C4-2B (cell line): ENCODE results near the gene EFNB3.
A peak's percentile ranks its signal among the peaks of the same experiment; 100 is the strongest.

Source experiments
- H3K27ac ChIP-seq: fragments of 450-650 bp; 2 replicates; pipeline ENCODE4 v1.5.1; 2017
- ZFX ChIP-seq: fragments of 450-650 bp; IDR thresholded peaks from 2 replicates; pipeline ENCODE4 v1.6.1; 2017
- TF ChIP-seq, protein P1 (sequence below): fragments of 450-650 bp; conservative IDR thresholded peaks from 2 replicates; pipeline ENCODE4 v1.5.1; 2017; ENCODE audit warnings: mild to moderate bottlenecking

The EFNB3 gene

DNA sequence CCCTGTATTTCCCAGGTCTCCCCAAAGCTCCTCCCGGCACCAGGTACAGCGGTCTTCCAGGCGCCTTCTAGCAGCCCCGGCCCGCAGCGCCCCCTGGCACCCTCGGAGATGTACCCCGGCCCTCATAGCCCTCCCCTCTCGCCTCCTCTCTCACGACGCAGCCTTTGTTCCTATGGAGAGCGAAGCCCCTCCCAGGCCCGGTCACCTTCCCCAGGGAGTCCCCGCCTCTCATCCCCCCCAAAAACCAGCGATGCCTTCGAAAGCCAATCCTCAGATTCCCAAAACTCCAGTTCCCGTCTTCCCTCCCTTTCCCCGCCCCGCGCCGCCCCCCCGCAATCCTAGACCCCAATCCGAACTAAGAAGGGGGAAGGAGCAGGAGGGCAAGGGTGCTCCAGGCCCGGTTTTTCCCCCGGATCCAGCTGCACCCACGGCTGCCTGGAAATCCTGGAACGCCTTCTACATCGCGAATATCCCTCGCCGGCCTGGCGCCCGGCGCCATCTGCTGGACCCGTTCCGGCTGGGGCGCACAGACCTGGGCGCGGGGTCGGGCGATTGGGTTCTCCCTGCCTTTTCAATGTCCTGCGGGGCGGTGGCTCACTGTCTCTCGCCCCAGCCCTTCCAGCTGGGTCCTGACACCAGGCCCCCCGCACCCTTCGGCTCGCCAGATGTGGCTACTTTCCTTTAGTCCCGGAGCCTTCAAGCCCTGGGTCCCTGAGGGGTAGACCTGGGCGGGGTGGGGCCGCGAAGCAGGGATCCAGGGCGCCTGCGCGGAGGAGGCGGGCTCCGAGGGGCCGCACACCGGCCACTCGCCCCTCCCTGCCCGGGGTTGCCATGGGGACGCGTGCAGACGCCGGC is 12.1 kb downstream of the EFNB3 start, which contains the start of gene DNAH2:
Gene DNAH2, plus strand, starts transcription at position 844 of the 855 bp plus-strand sequence. CDS start 1,991 bp downstream, outside the sequence.
- TF ChIP-seq, protein P1, sequence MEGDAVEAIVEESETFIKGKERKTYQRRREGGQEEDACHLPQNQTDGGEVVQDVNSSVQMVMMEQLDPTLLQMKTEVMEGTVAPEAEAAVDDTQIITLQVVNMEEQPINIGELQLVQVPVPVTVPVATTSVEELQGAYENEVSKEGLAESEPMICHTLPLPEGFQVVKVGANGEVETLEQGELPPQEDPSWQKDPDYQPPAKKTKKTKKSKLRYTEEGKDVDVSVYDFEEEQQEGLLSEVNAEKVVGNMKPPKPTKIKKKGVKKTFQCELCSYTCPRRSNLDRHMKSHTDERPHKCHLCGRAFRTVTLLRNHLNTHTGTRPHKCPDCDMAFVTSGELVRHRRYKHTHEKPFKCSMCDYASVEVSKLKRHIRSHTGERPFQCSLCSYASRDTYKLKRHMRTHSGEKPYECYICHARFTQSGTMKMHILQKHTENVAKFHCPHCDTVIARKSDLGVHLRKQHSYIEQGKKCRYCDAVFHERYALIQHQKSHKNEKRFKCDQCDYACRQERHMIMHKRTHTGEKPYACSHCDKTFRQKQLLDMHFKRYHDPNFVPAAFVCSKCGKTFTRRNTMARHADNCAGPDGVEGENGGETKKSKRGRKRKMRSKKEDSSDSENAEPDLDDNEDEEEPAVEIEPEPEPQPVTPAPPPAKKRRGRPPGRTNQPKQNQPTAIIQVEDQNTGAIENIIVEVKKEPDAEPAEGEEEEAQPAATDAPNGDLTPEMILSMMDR, result peak; percentile 85
- no peak for TF ChIP-seq ZFX
- H3K27ac ChIP-seq, result peak within 1 kb of the TSS; percentile 32

GRCh38 chr17:7717756-7718350 is 12.9 kb downstream of the EFNB3 start:
- TF ChIP-seq, protein P1, result no peak
- TF ChIP-seq ZFX, result no peak
- peak overlapping the region; percentile 32; the same call in 1 of the 2 replicates for H3K27ac ChIP-seq

GRCh38 chr17:7719661-7720060 is 14.7 kb downstream of the EFNB3 start:
- no peak for TF ChIP-seq ZFX
- TF ChIP-seq, protein P1, result no peak
- no peak overlapping the region for H3K27ac ChIP-seq

DNA sequence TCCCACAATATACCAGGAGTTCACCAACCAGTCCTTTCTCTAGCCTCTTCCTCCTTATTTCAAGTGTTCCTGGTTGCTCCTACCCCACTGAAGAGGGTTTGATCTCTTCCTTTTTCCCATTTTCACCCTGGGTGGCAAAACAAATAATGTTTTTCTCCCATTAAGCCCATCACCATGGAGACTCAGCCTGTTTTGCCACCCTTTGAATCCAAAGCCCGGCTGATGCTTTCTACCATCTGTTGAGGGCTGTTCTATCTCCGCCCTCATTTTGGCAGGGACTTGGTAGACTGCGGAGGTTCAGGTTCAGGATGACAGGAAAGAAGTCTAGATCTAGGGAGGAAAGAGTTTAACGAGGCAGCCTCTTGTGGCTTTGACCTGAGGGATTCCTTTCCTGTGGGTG is 15.1 kb downstream of the EFNB3 start:
- H3K27ac ChIP-seq, result no peak overlapping the region
- TF ChIP-seq ZFX, result no peak
- TF ChIP-seq, protein P1, result no peak

- no peak overlapping the region for H3K27ac ChIP-seq
- TF ChIP-seq ZFX, result no peak
- TF ChIP-seq, protein P1, result no peak
Observed at GRCh38 chr17:7721612-7722011, 16.6 kb downstream of the EFNB3 start.

- no peak overlapping the region for H3K27ac ChIP-seq
- TF ChIP-seq, protein P1, result no peak
- TF ChIP-seq ZFX, result no peak
Observed at GRCh38 chr17:7727886-7728285, 22.9 kb downstream of the EFNB3 start.

GRCh38 chr17:7729816-7730215 is 24.8 kb downstream of the EFNB3 start:
- no peak for TF ChIP-seq ZFX
- TF ChIP-seq, protein P1, result no peak
- H3K27ac ChIP-seq, result no peak overlapping the region
